Small intestine (tissue), 7 donors: ENCODE measurements around the gene PLK3. TPM values are rescaled to one million over a fixed set of nuclear protein-coding genes. Genes with fewer than 3 reads are reported as not detected.

Source experiments
- DNase-seq, 2 donors: peaks; one replicate each; pipeline versions ENCODE4 v3.0.0 to v3.0.0-alpha.2; 2013
- FAIRE-seq: peaks from 2 replicates; lab custom pipeline; 2012; peaks lifted over from hg19 to GRCh38; lab: Jason Lieb, UNC
- H3K27ac ChIP-seq, 3 donors: one replicate each; pipeline ENCODE4 v1.5.1; 2013; ENCODE audit warnings: low read length in 2 of 3, mild to moderate bottlenecking in 2 of 3, control low read depth in 1 of 3, inconsistent platforms in 1 of 3, low read depth in 1 of 3, moderate library complexity in 1 of 3
- H3K27me3 ChIP-seq, 3 donors: one replicate each; pipeline ENCODE4 v1.6.1; 2013; ENCODE audit warnings: low read length in 3 of 3, inconsistent platforms in 1 of 3; ENCODE audit not compliant: control insufficient read depth in 3 of 3, insufficient read depth in 3 of 3
- H3K36me3 ChIP-seq, 3 donors: one replicate each; pipeline ENCODE4 v1.6.1; 2013; ENCODE audit warnings: low read length in 3 of 3, inconsistent platforms in 1 of 3, low read depth in 1 of 3, mild to moderate bottlenecking in 1 of 3, moderate library complexity in 1 of 3; ENCODE audit not compliant: control insufficient read depth in 3 of 3, insufficient read depth in 2 of 3
- H3K4me1 ChIP-seq, 3 donors: one replicate each; pipeline ENCODE4 v1.6.1; 2013; ENCODE audit warnings: low read length in 2 of 3, inconsistent platforms in 1 of 3, low read depth in 1 of 3, mild to moderate bottlenecking in 1 of 3, moderate library complexity in 1 of 3; ENCODE audit not compliant: control insufficient read depth in 3 of 3, insufficient read depth in 2 of 3
- H3K4me3 ChIP-seq, 3 donors: one replicate each; pipeline ENCODE4 v1.5.1; 2013; ENCODE audit warnings: low read length in 3 of 3, control low read depth in 1 of 3, inconsistent platforms in 1 of 3, low read depth in 1 of 3, mild to moderate bottlenecking in 1 of 3, moderate library complexity in 1 of 3
- H3K9me3 ChIP-seq, 2 donors: one replicate each; pipeline ENCODE4 v1.6.1; 2013; ENCODE audit warnings: low read depth in 1 of 2, low read length in 1 of 2; ENCODE audit not compliant: control insufficient read depth in 2 of 2, insufficient read depth in 1 of 2
- WGBS, 3 donors: extraction: QIAGEN DNeasy Blood & Tissue Kit; methylation state at CpG; one replicate each; pipeline ENCODE4 v1.1.7; 2013; 5-methylcytosine and 5-hydroxymethylcytosine counted together
- polyA plus RNA-seq, 4 donors: library from polyadenylated mRNA; stranded (reverse) in 3 of 4; unstranded in 1 of 4; fragments of 200-250 nt in 3 of 4; fragments of 120-200 nt in 1 of 4; gene quantifications; one replicate each; pipeline versions ENCODE4 v1.2.1 to v1.2.3, GENCODE V29; 2013
- donor health status: healthy with polysubstance abuse.
- donor health status: control.
- donor health status: control.
- donor health status: Bipolar disorder and iron deficiency.
- donor health status: healthy.

Gene PLK3
- polyA plus RNA-seq, 4 donors = 5.4 to 16.7 (median 10.6) TPM

- no peak for DNase-seq
- peaks cover 2 to 70% (median 8%) of the 10 kb centered on the region in 3 donors for H3K36me3 ChIP-seq
- no peaks in the 10 kb centered on the region for H3K27me3 ChIP-seq
- H3K9me3 ChIP-seq = no peaks in the 10 kb centered on the region
- peaks cover 27 to 63% (median 28%) of the 10 kb centered on the region in 3 donors for H3K4me1 ChIP-seq
- no peak overlapping the region for H3K4me3 ChIP-seq
- FAIRE-seq = no peak
- WGBS, 3 donors = 94 to 96% (median 94%) methylated on average over 19 to 20 of the region's 20 CpGs
- H3K27ac ChIP-seq = peak overlapping the region in 1 of 3 donors; percentile 20
These were observed 5.3 kb downstream of the PLK3 start for GRCh38 chr1:44805311-44806024.

- Histone ChIP-seq H3K4me3 (no peak overlapping the region), H3K27ac (peak overlapping the region; percentile 88 to 99 (median 98)), H3K27me3 (no peaks in the 10 kb centered on the region), H3K9me3 (no peaks in the 10 kb centered on the region), H3K36me3 (peaks cover 2 to 73% (median 8%) of the 10 kb centered on the region in 3 donors), H3K4me1 (peaks cover 27 to 58% (median 28%) of the 10 kb centered on the region in 3 donors)
- FAIRE-seq = no peak
- WGBS, 3 donors = 95 to 97% (median 95%) methylated on average over 57 to 70 of the region's 70 CpGs
- DNase-seq = no peak
These were observed 6.0 kb downstream of the PLK3 start for GRCh38 chr1:44806025-44806703.

GRCh38 chr1:44806704-44807363 is 6.7 kb downstream of the PLK3 start, which contains the start of gene DYNLT4:
TSS of gene DYNLT4 (minus strand) at chr1:44807351. CDS start at chr1:44806668, 683 bp downstream.
- H3K4me3 ChIP-seq = no peak within 1 kb of the TSS
- no peak for DNase-seq
- no peaks in the 10 kb centered on the region for H3K9me3 ChIP-seq
- H3K4me1 ChIP-seq = peaks cover 27 to 57% (median 28%) of the 10 kb centered on the region in 3 donors
- WGBS, 3 donors = 58 to 63% (median 61%) methylated on average over 7 of the region's 7 CpGs
- no peak for FAIRE-seq
- H3K36me3 ChIP-seq = peaks cover 2 to 71% (median 8%) of the 10 kb centered on the region in 3 donors
- H3K27ac ChIP-seq = peak within 1 kb of the TSS; percentile 88 to 99 (median 98)
- no peaks in the 10 kb centered on the region for H3K27me3 ChIP-seq

- H3K4me1 ChIP-seq = peaks cover 25 to 56% (median 28%) of the 10 kb centered on the region in 3 donors
- H3K9me3 ChIP-seq = no peaks in the 10 kb centered on the region
- peaks cover 2 to 70% (median 8%) of the 10 kb centered on the region in 3 donors for H3K36me3 ChIP-seq
- no peak overlapping the region for H3K4me3 ChIP-seq
- peak overlapping the region; percentile 88 to 99 (median 98) for H3K27ac ChIP-seq
- DNase-seq = peak; percentile 96 to 97
- WGBS, 3 donors = 2 to 4% (median 4%) methylated on average over 16 of the region's 16 CpGs
- no peak for FAIRE-seq
- H3K27me3 ChIP-seq = no peaks in the 10 kb centered on the region
These were observed 7.3 kb downstream of the PLK3 start for GRCh38 chr1:44807364-44808062.

- Histone ChIP-seq H3K9me3 (no peaks in the 10 kb centered on the region), H3K4me3 (peak within 1 kb of the TSS in 1 of 3 donors; percentile 24), H3K27me3 (no peaks in the 10 kb centered on the region), H3K36me3 (peaks cover 0 to 62% (median 6%) of the 10 kb centered on the region in 3 donors), H3K4me1 (peaks cover 25 to 60% (median 28%) of the 10 kb centered on the region in 3 donors), H3K27ac (peak within 1 kb of the TSS; percentile 88 to 99 (median 98))
- FAIRE-seq (no peak), DNase-seq (peak in 1 of 2 donors; percentile 86)
- 34 to 48% (median 44%) methylated on average over 23 of the region's 23 CpGs for WGBS, 3 donors
These were observed 8.1 kb downstream of the PLK3 start, which contains the start of gene BTBD19 for GRCh38 chr1:44808063-44808937. TSS of gene BTBD19 (plus strand) at chr1:44808523. CDS start at chr1:44808821, 298 bp downstream.

GRCh38 chr1:44808938-44809917 is 9.1 kb downstream of the PLK3 start:
- peaks cover 0 to 53% (median 3%) of the 10 kb centered on the region in 3 donors for H3K36me3 ChIP-seq
- DNase-seq (peak; percentile 82 to 91), FAIRE-seq (no peak)
- no peaks in the 10 kb centered on the region for H3K9me3 ChIP-seq
- H3K27ac ChIP-seq = peak overlapping the region; percentile 88 to 99 (median 98)
- H3K4me3 ChIP-seq = peak overlapping the region in 1 of 3 donors; percentile 24
- H3K4me1 ChIP-seq = peaks cover 25 to 57% (median 28%) of the 10 kb centered on the region in 3 donors
- H3K27me3 ChIP-seq = no peaks in the 10 kb centered on the region
- WGBS, 3 donors = 15 to 18% (median 17%) methylated on average over 6 of the region's 6 CpGs
